ENCODE results near the gene CFC1. TPM values are rescaled to one million over a fixed set of nuclear protein-coding genes. Genes with fewer than 3 reads are reported as not detected.
A peak's percentile ranks its signal among the peaks of the same experiment; 100 is the strongest.
"Not testable (repeated sequence)": the region's sequence is repeated elsewhere in the genome, so short reads cannot be mapped to it uniquely, and the experiment has no call there.

Gene CFC1
- total and polyA plus RNA-seq, 2 of the 13 experiments (the other 11 are each of a cell fraction or from before 2014, with no cell fraction given), result not detected

- H3K36me3 ChIP-seq (replicated peaks in 1 of 2; ENCODE audit: control insufficient read depth in 1 of 2, insufficient read depth in 2 of 2, low read length in 2 of 2); in situ Hi-C loops (cut with HindIII; ENCODE audit: extremely low pct_ligation_motif_present, low pct_unique_long_range_greater_than_20kb); H3K4me1 ChIP-seq (ENCODE audit: insufficient read depth, low read length); H3K27ac ChIP-seq (ENCODE audit: extremely low read length, insufficient read depth, low read length); intact Hi-C loops (cut with micrococcal nuclease; ENCODE audit: unreplicated experiment); H3K9me3 ChIP-seq (ENCODE audit: low read length); H2AFZ ChIP-seq (ENCODE audit: low read length); DNase-seq (ENCODE audit: low spot score); CTCF ChIA-PET (ENCODE audit: low intra/inter-chr PET ratio, low total read pairs); H3K9ac ChIP-seq (ENCODE audit: insufficient read depth, low read depth, low read length); H3K4me3 ChIP-seq (replicated peaks in 1 of 3; ENCODE audit: insufficient read depth in 1 of 3, low read depth in 2 of 3, low read length in 3 of 3); H3K79me2 ChIP-seq (ENCODE audit: insufficient read depth, low read length); H4K20me1 ChIP-seq (ENCODE audit: insufficient read depth, low read length); POLR2A ChIA-PET; H3K4me2 ChIP-seq (ENCODE audit: low read depth, low read length); FAIRE-seq; H3K27me3 ChIP-seq (ENCODE audit: control insufficient read depth in 1 of 2, insufficient read depth in 2 of 2, low read length in 2 of 2); BruUV-seq (replicated peaks): not testable (repeated sequence)
- 0% methylated on average over 2 of the region's 6 CpGs for WGBS (ENCODE audit: low lambda C conversion rate)
- peak; percentile 29 for ATAC-seq
These were observed 2.6 kb downstream of the CFC1 start for GRCh38 chr2:130596757-130597156.

GRCh38 chr2:130594011-130594410, 5.4 kb downstream of the CFC1 start:
- CTCF ChIA-PET (ENCODE audit: low intra/inter-chr PET ratio, low total read pairs); H3K27me3 ChIP-seq (ENCODE audit: control insufficient read depth in 1 of 2, insufficient read depth in 2 of 2, low read length in 2 of 2); BruUV-seq (replicated peaks); intact Hi-C loops (cut with micrococcal nuclease; ENCODE audit: unreplicated experiment); POLR2A ChIA-PET; ATAC-seq; H3K79me2 ChIP-seq (ENCODE audit: insufficient read depth, low read length); DNase-seq (ENCODE audit: low spot score); H4K20me1 ChIP-seq (ENCODE audit: insufficient read depth, low read length); H2AFZ ChIP-seq (ENCODE audit: low read length); H3K4me3 ChIP-seq (replicated peaks in 1 of 3; ENCODE audit: insufficient read depth in 1 of 3, low read depth in 2 of 3, low read length in 3 of 3); H3K4me2 ChIP-seq (ENCODE audit: low read depth, low read length); H3K9me3 ChIP-seq (ENCODE audit: low read length); H3K36me3 ChIP-seq (replicated peaks in 1 of 2; ENCODE audit: control insufficient read depth in 1 of 2, insufficient read depth in 2 of 2, low read length in 2 of 2); in situ Hi-C loops (cut with HindIII; ENCODE audit: extremely low pct_ligation_motif_present, low pct_unique_long_range_greater_than_20kb); FAIRE-seq; H3K4me1 ChIP-seq (ENCODE audit: insufficient read depth, low read length); H3K27ac ChIP-seq (ENCODE audit: extremely low read length, insufficient read depth, low read length); H3K9ac ChIP-seq (ENCODE audit: insufficient read depth, low read depth, low read length): not testable (repeated sequence)
- WGBS (ENCODE audit: low lambda C conversion rate), result no CpG with 5 or more reads among the region's 4 CpGs

- 61% methylated on average over 9 of the region's 40 CpGs for WGBS (ENCODE audit: low lambda C conversion rate)
- BruUV-seq (replicated peaks); ATAC-seq; intact Hi-C loops (cut with micrococcal nuclease; ENCODE audit: unreplicated experiment); CTCF ChIA-PET (ENCODE audit: low intra/inter-chr PET ratio, low total read pairs); H3K9me3 ChIP-seq (ENCODE audit: low read length); H3K27ac ChIP-seq (ENCODE audit: extremely low read length, insufficient read depth, low read length); H3K4me1 ChIP-seq (ENCODE audit: insufficient read depth, low read length); DNase-seq (ENCODE audit: low spot score); H3K4me2 ChIP-seq (ENCODE audit: low read depth, low read length); H3K27me3 ChIP-seq (ENCODE audit: control insufficient read depth in 1 of 2, insufficient read depth in 2 of 2, low read length in 2 of 2); H3K4me3 ChIP-seq (replicated peaks in 1 of 3; ENCODE audit: insufficient read depth in 1 of 3, low read depth in 2 of 3, low read length in 3 of 3); POLR2A ChIA-PET; FAIRE-seq; H3K79me2 ChIP-seq (ENCODE audit: insufficient read depth, low read length); H2AFZ ChIP-seq (ENCODE audit: low read length); in situ Hi-C loops (cut with HindIII; ENCODE audit: extremely low pct_ligation_motif_present, low pct_unique_long_range_greater_than_20kb); H4K20me1 ChIP-seq (ENCODE audit: insufficient read depth, low read length); H3K36me3 ChIP-seq (replicated peaks in 1 of 2; ENCODE audit: control insufficient read depth in 1 of 2, insufficient read depth in 2 of 2, low read length in 2 of 2); H3K9ac ChIP-seq (ENCODE audit: insufficient read depth, low read depth, low read length): not testable (repeated sequence)
These were observed 6.5 kb downstream of the CFC1 start for GRCh38 chr2:130592791-130593414.

GRCh38 chr2:130590842-130591359, 8.5 kb downstream of the CFC1 start:
- H3K9ac ChIP-seq (ENCODE audit: insufficient read depth, low read depth, low read length); H4K20me1 ChIP-seq (ENCODE audit: insufficient read depth, low read length); H3K4me3 ChIP-seq (replicated peaks in 1 of 3; ENCODE audit: insufficient read depth in 1 of 3, low read depth in 2 of 3, low read length in 3 of 3); H3K79me2 ChIP-seq (ENCODE audit: insufficient read depth, low read length); intact Hi-C loops (cut with micrococcal nuclease; ENCODE audit: unreplicated experiment); DNase-seq (ENCODE audit: low spot score); in situ Hi-C loops (cut with HindIII; ENCODE audit: extremely low pct_ligation_motif_present, low pct_unique_long_range_greater_than_20kb); BruUV-seq (replicated peaks); H3K4me1 ChIP-seq (ENCODE audit: insufficient read depth, low read length); POLR2A ChIA-PET; H3K27me3 ChIP-seq (ENCODE audit: control insufficient read depth in 1 of 2, insufficient read depth in 2 of 2, low read length in 2 of 2); FAIRE-seq; H3K9me3 ChIP-seq (ENCODE audit: low read length); H3K27ac ChIP-seq (ENCODE audit: extremely low read length, insufficient read depth, low read length); CTCF ChIA-PET (ENCODE audit: low intra/inter-chr PET ratio, low total read pairs); H2AFZ ChIP-seq (ENCODE audit: low read length); H3K4me2 ChIP-seq (ENCODE audit: low read depth, low read length); H3K36me3 ChIP-seq (replicated peaks in 1 of 2; ENCODE audit: control insufficient read depth in 1 of 2, insufficient read depth in 2 of 2, low read length in 2 of 2): not testable (repeated sequence)
- WGBS (ENCODE audit: low lambda C conversion rate), result 39% methylated on average over 6 of the region's 7 CpGs
- peak; percentile 25; the same call in 2 of the 3 replicates for ATAC-seq

Measured in HepG2 (cell line).